Measurements from ENCODE around the gene LRRTM4.

The LRRTM4 gene

GRCh38 chr2:77470096-77470495 is 52.1 kb downstream of the LRRTM4 start:
- DNase-seq (ENCODE audit: low spot score) = no peak

- no peak for DNase-seq (ENCODE audit: low spot score)
These were observed 53.1 kb downstream of the LRRTM4 start for GRCh38 chr2:77469106-77469505.

- no peak for DNase-seq (ENCODE audit: low spot score)
These were observed 62.3 kb downstream of the LRRTM4 start for GRCh38 chr2:77459840-77460239.

GRCh38 chr2:77458216-77458615 is 64.0 kb downstream of the LRRTM4 start:
- peak; percentile 53 for DNase-seq (ENCODE audit: low spot score)

GRCh38 chr2:77457665-77458064 is 64.5 kb downstream of the LRRTM4 start:
- no peak for DNase-seq (ENCODE audit: low spot score)

GRCh38 chr2:77443076-77443475 is 79.1 kb downstream of the LRRTM4 start:
- DNase-seq (ENCODE audit: low spot score) = no peak

GRCh38 chr2:77434880-77435279 is 87.3 kb downstream of the LRRTM4 start:
- DNase-seq (ENCODE audit: low spot score) = no peak

- peak; percentile 66 for DNase-seq (ENCODE audit: low spot score)
These were observed 93.2 kb downstream of the LRRTM4 start for GRCh38 chr2:77428946-77429345.

GRCh38 chr2:77421971-77422370 is 100.2 kb downstream of the LRRTM4 start:
- DNase-seq (ENCODE audit: low spot score) = no peak

- DNase-seq (ENCODE audit: low spot score) = no peak
These were observed 103.6 kb downstream of the LRRTM4 start for GRCh38 chr2:77418537-77418936.

GRCh38 chr2:77404189-77404588 is 118.0 kb downstream of the LRRTM4 start:
- no peak for DNase-seq (ENCODE audit: low spot score)

- no peak for DNase-seq (ENCODE audit: low spot score)
These were observed 123.1 kb downstream of the LRRTM4 start for GRCh38 chr2:77398970-77399600.

GRCh38 chr2:77397763-77398162 is 124.4 kb downstream of the LRRTM4 start:
- peak; percentile 10 for DNase-seq (ENCODE audit: low spot score)

- DNase-seq (ENCODE audit: low spot score) = no peak
These were observed 127.2 kb downstream of the LRRTM4 start for GRCh38 chr2:77395011-77395410.

- no peak for DNase-seq (ENCODE audit: low spot score)
These were observed 131.1 kb downstream of the LRRTM4 start for GRCh38 chr2:77391119-77391518.

GRCh38 chr2:77387324-77387723 is 134.9 kb downstream of the LRRTM4 start:
- DNase-seq (ENCODE audit: low spot score) = no peak

GRCh38 chr2:77372636-77373035 is 149.5 kb downstream of the LRRTM4 start:
- DNase-seq (ENCODE audit: low spot score) = no peak

GRCh38 chr2:77370511-77370910 is 151.7 kb downstream of the LRRTM4 start:
- no peak for DNase-seq (ENCODE audit: low spot score)

GRCh38 chr2:77363277-77363676 is 158.9 kb downstream of the LRRTM4 start:
- no peak for DNase-seq (ENCODE audit: low spot score)

GRCh38 chr2:77348821-77349220 is 173.4 kb downstream of the LRRTM4 start:
- DNase-seq (ENCODE audit: low spot score) = no peak

GRCh38 chr2:77336013-77336412 is 186.2 kb downstream of the LRRTM4 start:
- no peak for DNase-seq (ENCODE audit: low spot score)

- peak; percentile 9 for DNase-seq (ENCODE audit: low spot score)
These were observed 193.8 kb downstream of the LRRTM4 start for GRCh38 chr2:77328134-77328931.

GRCh38 chr2:77325395-77325794 is 196.8 kb downstream of the LRRTM4 start:
- no peak for DNase-seq (ENCODE audit: low spot score)

GRCh38 chr2:77322431-77322830 is 199.7 kb downstream of the LRRTM4 start:
- DNase-seq (ENCODE audit: low spot score) = no peak

All from putamen (tissue), 1 donor.